ENCODE results near the gene EMILIN2.

DNA sequence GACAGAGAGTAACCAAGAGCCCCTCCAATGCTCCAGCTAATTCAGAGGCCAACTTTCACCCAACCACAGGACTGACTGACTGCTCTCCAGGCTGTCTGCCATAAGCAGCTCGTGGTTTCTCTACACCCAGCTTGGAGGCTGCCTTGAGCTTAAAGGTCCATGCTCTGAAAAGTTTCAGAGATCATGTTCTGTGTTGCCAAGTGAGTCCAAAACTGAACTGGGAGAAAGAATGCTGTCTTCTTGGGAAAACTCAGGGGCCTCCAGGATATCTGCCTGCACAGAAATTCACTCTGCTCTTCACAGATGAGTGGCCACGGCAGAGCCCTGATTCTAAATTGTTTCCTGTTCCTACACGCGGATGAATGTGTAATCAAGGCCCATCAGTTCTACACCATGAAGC lies 115.0 kb downstream of the EMILIN2 start:
- TF ChIP-seq, protein P1, sequence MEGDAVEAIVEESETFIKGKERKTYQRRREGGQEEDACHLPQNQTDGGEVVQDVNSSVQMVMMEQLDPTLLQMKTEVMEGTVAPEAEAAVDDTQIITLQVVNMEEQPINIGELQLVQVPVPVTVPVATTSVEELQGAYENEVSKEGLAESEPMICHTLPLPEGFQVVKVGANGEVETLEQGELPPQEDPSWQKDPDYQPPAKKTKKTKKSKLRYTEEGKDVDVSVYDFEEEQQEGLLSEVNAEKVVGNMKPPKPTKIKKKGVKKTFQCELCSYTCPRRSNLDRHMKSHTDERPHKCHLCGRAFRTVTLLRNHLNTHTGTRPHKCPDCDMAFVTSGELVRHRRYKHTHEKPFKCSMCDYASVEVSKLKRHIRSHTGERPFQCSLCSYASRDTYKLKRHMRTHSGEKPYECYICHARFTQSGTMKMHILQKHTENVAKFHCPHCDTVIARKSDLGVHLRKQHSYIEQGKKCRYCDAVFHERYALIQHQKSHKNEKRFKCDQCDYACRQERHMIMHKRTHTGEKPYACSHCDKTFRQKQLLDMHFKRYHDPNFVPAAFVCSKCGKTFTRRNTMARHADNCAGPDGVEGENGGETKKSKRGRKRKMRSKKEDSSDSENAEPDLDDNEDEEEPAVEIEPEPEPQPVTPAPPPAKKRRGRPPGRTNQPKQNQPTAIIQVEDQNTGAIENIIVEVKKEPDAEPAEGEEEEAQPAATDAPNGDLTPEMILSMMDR (IDR thresholded peaks at IDR 0.05) = no peak
- TF ChIP-seq POLR2A (IDR thresholded peaks at IDR 0.05; ENCODE audit: low read depth) (no peak), EP300 (IDR thresholded peaks at IDR 0.05) (no peak), POLR2AphosphoS5 (IDR thresholded peaks at IDR 0.05) (no peak)
